HG03025 (cell line): ENCODE measurements around the gene DGLUCY.
"Not testable (repeated sequence)": the region's sequence is repeated elsewhere in the genome, so short reads cannot be mapped to it uniquely, and the experiment has no call there.

Experiments used
- ATAC-seq: cut with Tn5 transposase; IDR thresholded peaks from one replicate; pipeline ENCODE4 v1.9.1; 2021; ENCODE audit warnings: mild to moderate bottlenecking, moderate library complexity; ENCODE audit not compliant: unreplicated experiment, low FRiP score

Gene DGLUCY

GRCh38 chr14:91163316-91163715 lies 49.4 kb downstream of the DGLUCY start:
- ATAC-seq: no peak

- no peak for ATAC-seq
Observed at GRCh38 chr14:91164676-91165075, 50.8 kb downstream of the DGLUCY start.

- no peak for ATAC-seq
Observed at GRCh38 chr14:91167380-91167770, 53.5 kb downstream of the DGLUCY start.

- ATAC-seq: no peak
Observed at GRCh38 chr14:91169951-91170350, 56.1 kb downstream of the DGLUCY start.

- no peak for ATAC-seq
Observed at GRCh38 chr14:91170504-91171121, 56.7 kb downstream of the DGLUCY start.

- ATAC-seq: no peak
Observed at GRCh38 chr14:91171291-91171690, 57.4 kb downstream of the DGLUCY start.

- ATAC-seq: no peak
Observed at GRCh38 chr14:91173221-91173670, 59.4 kb downstream of the DGLUCY start.

- ATAC-seq: no peak
Observed at GRCh38 chr14:91173904-91174303, 60.0 kb downstream of the DGLUCY start.

- ATAC-seq: no peak
Observed at GRCh38 chr14:91175291-91176201, 61.7 kb downstream of the DGLUCY start.

- no peak for ATAC-seq
Observed at GRCh38 chr14:91177073-91178034, 63.5 kb downstream of the DGLUCY start.

- ATAC-seq: no peak
Observed at GRCh38 chr14:91180611-91181010, 66.7 kb downstream of the DGLUCY start.

- not testable (repeated sequence) for ATAC-seq
Observed at GRCh38 chr14:91182753-91183152, 68.9 kb downstream of the DGLUCY start.

- no peak for ATAC-seq
Observed at GRCh38 chr14:91184559-91184958, 70.7 kb downstream of the DGLUCY start.

- no peak for ATAC-seq
Observed at GRCh38 chr14:91185721-91186120, 71.8 kb downstream of the DGLUCY start.

- ATAC-seq: no peak
Observed at GRCh38 chr14:91186515-91187066, 72.7 kb downstream of the DGLUCY start.

- ATAC-seq: no peak
Observed at GRCh38 chr14:91187271-91187670, 73.4 kb downstream of the DGLUCY start.

- ATAC-seq: no peak
Observed at GRCh38 chr14:91190853-91191252, 77.0 kb downstream of the DGLUCY start.

- no peak for ATAC-seq
Observed at GRCh38 chr14:91193069-91193468, 79.2 kb downstream of the DGLUCY start.

- ATAC-seq: no peak
Observed at GRCh38 chr14:91195881-91196280, 82.0 kb downstream of the DGLUCY start.

GRCh38 chr14:91197631-91198030 lies 83.8 kb downstream of the DGLUCY start:
- no peak for ATAC-seq
